Measurements from ENCODE around the gene DNPH1.

Gene DNPH1

GRCh38 chr6:43221046-43221972, 8.0 kb downstream of the DNPH1 start:
- no peak for DNase-seq (ENCODE audit: low read depth)
- TF ChIP-seq CTCF (IDR thresholded peaks at IDR 0.05; ENCODE audit: control insufficient read depth, insufficient read depth, low read depth, low read length, missing control alignments) = no peak
- H3K4me3 ChIP-seq (ENCODE audit: control insufficient read depth, low read depth, low read length) = no peak overlapping the region

GRCh38 chr6:43220439-43220951, 8.8 kb downstream of the DNPH1 start:
- DNase-seq (ENCODE audit: low read depth) = no peak
- no peak for TF ChIP-seq CTCF (IDR thresholded peaks at IDR 0.05; ENCODE audit: control insufficient read depth, insufficient read depth, low read depth, low read length, missing control alignments)
- no peak overlapping the region for H3K4me3 ChIP-seq (ENCODE audit: control insufficient read depth, low read depth, low read length)

- DNase-seq (ENCODE audit: low read depth) = no peak
- no peak for TF ChIP-seq CTCF (IDR thresholded peaks at IDR 0.05; ENCODE audit: control insufficient read depth, insufficient read depth, low read depth, low read length, missing control alignments)
- no peak overlapping the region for H3K4me3 ChIP-seq (ENCODE audit: control insufficient read depth, low read depth, low read length)
Observed at GRCh38 chr6:43219814-43220213, 9.5 kb downstream of the DNPH1 start.

GRCh38 chr6:43219119-43219518, 10.2 kb downstream of the DNPH1 start:
- DNase-seq (ENCODE audit: low read depth) = no peak
- TF ChIP-seq CTCF (IDR thresholded peaks at IDR 0.05; ENCODE audit: control insufficient read depth, insufficient read depth, low read depth, low read length, missing control alignments) = no peak
- no peak overlapping the region for H3K4me3 ChIP-seq (ENCODE audit: control insufficient read depth, low read depth, low read length)

- no peak for TF ChIP-seq CTCF (IDR thresholded peaks at IDR 0.05; ENCODE audit: control insufficient read depth, insufficient read depth, low read depth, low read length, missing control alignments)
- DNase-seq (ENCODE audit: low read depth) = no peak
- no peak overlapping the region for H3K4me3 ChIP-seq (ENCODE audit: control insufficient read depth, low read depth, low read length)
Observed at GRCh38 chr6:43217351-43217750, 11.9 kb downstream of the DNPH1 start.

GRCh38 chr6:43216200-43216599, 13.1 kb downstream of the DNPH1 start:
- TF ChIP-seq CTCF (IDR thresholded peaks at IDR 0.05; ENCODE audit: control insufficient read depth, insufficient read depth, low read depth, low read length, missing control alignments) = no peak
- no peak for DNase-seq (ENCODE audit: low read depth)

More at GRCh38 chr6:43216200-43216599, 13.1 kb downstream of the DNPH1 start:
- no peak overlapping the region for H3K4me3 ChIP-seq (ENCODE audit: control insufficient read depth, low read depth, low read length)

Measured in AG09309 (cell line).